ENCODE data around the gene ADNP.

ADNP gene

GRCh38 chr20:50933589-50933988, 2.4 kb upstream of the ADNP start:
- DNase-seq (ENCODE audit: low spot score) = no peak
- no peak for TF ChIP-seq CTCF (conservative IDR thresholded peaks at IDR 0.05; ENCODE audit: low read depth)
- POLR2A ChIA-PET (ENCODE audit: low non-redundant PET) = no interaction called here
- peak overlapping the region; percentile 30 for H3K27ac ChIP-seq
- CTCF ChIA-PET = interaction anchor here (0.6 to 1.7 kb wide), 3 partner anchors 12 to 139 kb away, joined by 3 to 12 read pairs (median 4); partner anchors contain the start of gene BCAS4

- no peak for DNase-seq (ENCODE audit: low spot score)
- H3K27ac ChIP-seq = no peak overlapping the region
- no peak for TF ChIP-seq CTCF (conservative IDR thresholded peaks at IDR 0.05; ENCODE audit: low read depth)
- POLR2A ChIA-PET (ENCODE audit: low non-redundant PET) = interaction anchor here (0.5 kb wide), 1 partner anchor 111 kb away, joined by 4 read pairs; no protein-coding TSS in a partner anchor
- CTCF ChIA-PET = interaction anchor here (0.7 to 1.7 kb wide), 5 partner anchors 8 to 1123 kb away, joined by 3 to 12 read pairs (median 5); partner anchors contain the start of genes BCAS4, DPM1 and MOCS3
These were observed 1.5 kb upstream of the ADNP start for GRCh38 chr20:50932691-50933280.

GRCh38 chr20:50932016-50932485, 814 bp upstream of the ADNP start:
- ChIA-PET CTCF (interaction anchor here (0.6 to 7.6 kb wide), 12 partner anchors 9 to 1124 kb away, joined by 3 to 58 read pairs (median 4); partner anchors contain the start of genes BCAS4, DPM1 and MOCS3), POLR2A (ENCODE audit: low non-redundant PET) (interaction anchor here (0.5 to 2.1 kb wide), 6 partner anchors 10 to 141 kb away, joined by 4 to 10 read pairs (median 4); partner anchors contain the start of genes BCAS4, DPM1 and MOCS3)
- peak overlapping the region; percentile 96 for H3K27ac ChIP-seq
- no peak for TF ChIP-seq CTCF (conservative IDR thresholded peaks at IDR 0.05; ENCODE audit: low read depth)
- DNase-seq (ENCODE audit: low spot score) = no peak

- TF ChIP-seq CTCF (conservative IDR thresholded peaks at IDR 0.05; ENCODE audit: low read depth) = no peak
- peak overlapping the region; percentile 96 for H3K27ac ChIP-seq
- ChIA-PET CTCF (interaction anchor here (0.6 to 7.6 kb wide), 12 partner anchors 9 to 382 kb away, joined by 3 to 58 read pairs (median 4); partner anchors contain the start of gene BCAS4), POLR2A (ENCODE audit: low non-redundant PET) (interaction anchor here (0.6 to 2.1 kb wide), 7 partner anchors 11 to 140 kb away, joined by 4 to 10 read pairs (median 5); partner anchors contain the start of genes BCAS4, DPM1 and MOCS3)
- DNase-seq (ENCODE audit: low spot score) = no peak
These were observed 296 bp downstream of the ADNP start for GRCh38 chr20:50930976-50931305.

GRCh38 chr20:50930139-50930975, 880 bp downstream of the ADNP start:
- DNase-seq (ENCODE audit: low spot score) = peak; percentile 60
- ChIA-PET CTCF (interaction anchor here (0.5 to 7.6 kb wide), 13 partner anchors 10 to 348 kb away, joined by 3 to 58 read pairs (median 4); partner anchors contain the start of genes BCAS4 and DPM1), POLR2A (ENCODE audit: low non-redundant PET) (interaction anchor here (1.3 to 2.1 kb wide), 5 partner anchors 11 to 139 kb away, joined by 4 to 10 read pairs (median 5); partner anchors contain the start of genes BCAS4, DPM1 and MOCS3)
- peak overlapping the region; percentile 96 for H3K27ac ChIP-seq
- TF ChIP-seq CTCF (conservative IDR thresholded peaks at IDR 0.05; ENCODE audit: low read depth) = no peak

All from RWPE1 (cell line).